Sciatic nerve (tissue), 2 donors: ENCODE measurements around the gene GFOD2. TPM values are rescaled to one million over a fixed set of nuclear protein-coding genes. Genes with fewer than 3 reads are reported as not detected.

ENCODE experiments used
- ATAC-seq: fragments of 200-7000 bp; cut with Tn5 transposase; one replicate; pipeline ENCODE4 v1.9.1; 2020; ENCODE audit warnings: mild to moderate bottlenecking, moderate library complexity
- DNase-seq: peaks from one replicate; pipeline ENCODE4 v3.0.0-alpha.2; 2020; ENCODE audit warnings: low spot score
- intact Hi-C: fragments of 100-400 bp; cut with DNase I; formaldehyde crosslinking; loops from one replicate; pipeline ENCODE4 v1.14.2; 2022
- total RNA-seq: library from RNA; stranded (reverse); fragmentation: NEBNext Ultra II Directional; extraction: Animal tissue kit (Norgen Biotek cat#: 25700); gene quantifications from one replicate; pipeline ENCODE4 v1.2.1, GENCODE V29; 2021
- donor health status: DM: no; HTN: no; CAD: no.
- donor health status: DM: no; HTN: no; CAD: no.

Gene GFOD2
- total RNA-seq, 1 donor from 2014 or later: 16.8 TPM

DNA sequence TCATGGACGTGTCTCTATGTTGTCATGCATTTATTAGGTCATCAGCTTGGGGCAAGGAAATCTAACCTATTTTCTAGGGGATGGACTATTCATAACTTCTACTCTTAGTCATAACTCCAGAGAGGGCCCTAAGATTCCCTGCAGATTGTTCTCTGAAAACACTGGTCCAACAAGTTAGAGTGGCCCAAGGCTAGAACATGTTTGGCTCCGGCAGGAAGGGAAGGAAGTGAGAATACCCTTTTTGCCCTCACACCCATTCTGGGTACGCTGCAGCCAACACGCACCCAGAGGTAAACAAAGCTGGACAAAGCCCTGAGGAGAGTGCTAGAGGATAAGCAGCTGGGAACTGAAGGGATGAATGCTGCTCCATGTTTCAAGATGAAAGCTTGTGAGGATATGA lies 42.6 kb downstream of the GFOD2 start:
- DNase-seq: no peak
- intact Hi-C loops: no loop called here
- no peak for ATAC-seq

GRCh38 chr16:67675999-67676398 lies 43.1 kb downstream of the GFOD2 start:
- no peak for DNase-seq
- intact Hi-C loops: no loop called here
- no peak for ATAC-seq

DNA sequence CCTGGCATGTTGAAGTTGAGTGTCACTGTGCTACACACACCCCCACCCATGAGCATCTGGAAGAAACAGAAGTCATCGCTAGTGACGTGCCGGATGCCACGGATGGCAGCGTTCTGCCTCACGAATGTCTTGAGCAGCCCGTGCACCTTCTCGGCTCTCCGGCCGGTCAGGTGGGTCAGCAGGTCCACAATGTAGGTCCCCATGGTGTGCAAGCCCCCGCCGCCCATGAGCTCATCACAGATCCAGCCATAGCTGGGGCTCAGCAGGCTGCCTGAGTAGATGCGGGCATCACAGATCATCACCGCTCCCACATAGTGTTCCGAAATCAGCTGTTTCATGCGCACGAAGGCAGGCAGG lies 43.6 kb downstream of the GFOD2 start:
- intact Hi-C loops: no loop called here
- ATAC-seq (no peak), DNase-seq (no peak)

DNA sequence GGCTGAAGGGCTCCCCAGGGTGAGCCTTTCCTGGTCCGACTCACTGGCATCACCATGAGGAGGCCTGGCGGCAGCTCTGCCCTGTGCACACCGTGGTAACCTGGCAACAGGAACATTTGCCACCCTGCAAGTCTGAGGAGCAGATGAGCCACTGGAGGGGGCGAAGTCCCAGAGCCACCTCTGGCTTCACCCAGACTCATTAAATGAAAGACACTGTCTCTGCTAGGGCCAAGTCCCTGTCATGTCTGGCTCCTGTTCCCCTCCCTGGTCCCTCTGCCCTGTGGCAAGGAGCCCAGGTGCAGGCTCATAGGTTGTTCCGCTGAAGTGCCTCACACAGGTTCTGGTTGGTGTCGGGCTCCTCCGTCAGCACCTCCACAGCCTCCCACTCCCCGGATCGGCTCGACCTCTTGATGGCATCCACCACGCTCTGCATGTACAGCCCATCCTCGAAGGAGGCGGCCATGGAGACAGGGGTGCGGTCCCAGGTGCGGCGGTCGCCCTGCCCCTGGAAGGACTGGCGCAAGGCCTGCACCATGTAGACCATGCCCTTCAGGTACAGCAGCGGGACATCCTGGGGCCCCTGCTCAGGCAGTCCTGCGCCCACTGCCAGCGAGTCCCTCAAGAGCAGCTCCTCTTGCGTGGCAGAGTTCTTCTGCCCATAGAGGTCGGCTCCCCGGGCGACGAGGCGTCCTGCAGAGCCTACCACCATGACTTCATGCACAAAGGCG lies 44.1 kb downstream of the GFOD2 start:
- ATAC-seq (no peak), DNase-seq (no peak)
- intact Hi-C loops: no loop called here

DNA sequence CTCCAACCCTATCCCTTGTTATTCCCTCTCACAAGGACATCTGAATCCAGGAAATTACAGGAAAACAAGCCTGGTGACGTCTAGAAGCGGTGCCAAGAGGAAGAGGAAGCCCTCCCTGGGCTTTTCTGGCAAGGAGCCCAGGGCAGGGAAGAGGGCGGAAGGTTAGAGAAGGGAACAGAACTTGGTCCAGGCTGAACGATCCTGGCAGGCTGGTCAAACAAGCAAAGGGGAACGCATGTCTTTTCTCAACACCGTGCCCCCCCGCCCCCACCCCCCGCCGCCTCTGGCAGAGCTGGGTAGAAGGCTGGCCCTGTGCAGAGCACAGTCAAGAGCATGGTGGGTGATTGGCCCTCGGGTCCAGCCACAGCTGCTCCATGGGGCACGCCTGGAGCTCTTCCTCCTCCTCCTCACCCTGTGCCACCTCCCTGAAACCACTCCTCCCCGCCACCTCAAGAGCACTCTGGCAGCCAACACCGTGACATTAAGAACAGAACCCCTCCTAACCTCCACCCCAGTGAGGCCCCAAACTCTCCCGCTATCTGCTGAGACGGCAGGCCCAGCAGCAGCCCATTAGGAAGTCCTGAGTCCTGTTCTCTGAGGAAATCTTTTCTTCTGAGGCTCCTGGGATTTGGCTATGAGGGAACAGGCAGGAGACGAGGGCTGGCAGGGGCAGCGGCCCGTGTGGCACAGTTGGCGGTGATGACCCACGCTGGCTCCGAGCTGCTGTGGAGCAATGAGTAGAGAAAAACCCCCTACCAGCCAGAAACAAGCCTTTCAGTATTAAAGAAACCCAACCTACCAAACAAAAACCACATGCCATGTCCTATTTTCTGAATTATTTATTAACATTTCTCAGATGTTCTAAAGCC lies 45.2 kb downstream of the GFOD2 start:
- DNase-seq (peak; percentile 83), ATAC-seq (peak; percentile 67)
- intact Hi-C loops: no loop called here

- ATAC-seq: peak; percentile 54
- intact Hi-C loops: no loop called here
- DNase-seq: no peak
Observed at GRCh38 chr16:67672739-67673662, 46.1 kb downstream of the GFOD2 start.

GRCh38 chr16:67672306-67672705 lies 46.8 kb downstream of the GFOD2 start:
- intact Hi-C loops: no loop called here
- ATAC-seq: no peak
- no peak for DNase-seq

GRCh38 chr16:67669499-67670101 lies 49.5 kb downstream of the GFOD2 start:
- intact Hi-C loops: loop anchor here (10.0 kb wide), 1 partner anchor 145 kb away; the partner anchor contains the start of gene RIPOR1
- DNase-seq (no peak), ATAC-seq (no peak)

- intact Hi-C loops: loop anchor here (10.0 kb wide), 1 partner anchor 144 kb away; the partner anchor contains the start of gene RIPOR1
- DNase-seq (no peak), ATAC-seq (no peak)
Observed at GRCh38 chr16:67668495-67669157, 50.5 kb downstream of the GFOD2 start.

GRCh38 chr16:67667817-67668494 lies 51.2 kb downstream of the GFOD2 start:
- DNase-seq (peak; percentile 85), ATAC-seq (peak; percentile 90)
- intact Hi-C loops: loop anchor here (10.0 kb wide), 1 partner anchor 143 kb away; the partner anchor contains the start of gene RIPOR1

DNA sequence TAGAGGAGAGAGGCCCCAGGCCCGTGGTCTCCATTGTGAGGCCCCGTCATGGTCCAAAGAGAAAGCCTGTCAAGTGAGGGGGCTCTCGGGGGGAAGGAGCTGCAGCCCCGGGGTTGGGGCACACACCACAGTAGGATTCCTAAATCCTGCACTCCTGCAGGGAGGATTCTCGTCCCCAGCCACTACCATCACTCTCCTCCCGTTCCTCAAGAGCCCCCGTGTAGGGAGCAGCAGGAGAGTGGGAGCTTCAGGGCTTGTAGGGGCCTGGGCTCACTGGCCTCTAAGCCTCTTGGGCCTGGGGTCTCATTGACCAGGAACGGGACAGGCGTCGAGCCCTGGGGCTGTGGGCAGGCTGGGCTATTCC lies 51.7 kb downstream of the GFOD2 start:
- intact Hi-C loops: loop anchor here (10.0 kb wide), 1 partner anchor 143 kb away; the partner anchor contains the start of gene RIPOR1
- ATAC-seq: peak; percentile 4
- no peak for DNase-seq

DNA sequence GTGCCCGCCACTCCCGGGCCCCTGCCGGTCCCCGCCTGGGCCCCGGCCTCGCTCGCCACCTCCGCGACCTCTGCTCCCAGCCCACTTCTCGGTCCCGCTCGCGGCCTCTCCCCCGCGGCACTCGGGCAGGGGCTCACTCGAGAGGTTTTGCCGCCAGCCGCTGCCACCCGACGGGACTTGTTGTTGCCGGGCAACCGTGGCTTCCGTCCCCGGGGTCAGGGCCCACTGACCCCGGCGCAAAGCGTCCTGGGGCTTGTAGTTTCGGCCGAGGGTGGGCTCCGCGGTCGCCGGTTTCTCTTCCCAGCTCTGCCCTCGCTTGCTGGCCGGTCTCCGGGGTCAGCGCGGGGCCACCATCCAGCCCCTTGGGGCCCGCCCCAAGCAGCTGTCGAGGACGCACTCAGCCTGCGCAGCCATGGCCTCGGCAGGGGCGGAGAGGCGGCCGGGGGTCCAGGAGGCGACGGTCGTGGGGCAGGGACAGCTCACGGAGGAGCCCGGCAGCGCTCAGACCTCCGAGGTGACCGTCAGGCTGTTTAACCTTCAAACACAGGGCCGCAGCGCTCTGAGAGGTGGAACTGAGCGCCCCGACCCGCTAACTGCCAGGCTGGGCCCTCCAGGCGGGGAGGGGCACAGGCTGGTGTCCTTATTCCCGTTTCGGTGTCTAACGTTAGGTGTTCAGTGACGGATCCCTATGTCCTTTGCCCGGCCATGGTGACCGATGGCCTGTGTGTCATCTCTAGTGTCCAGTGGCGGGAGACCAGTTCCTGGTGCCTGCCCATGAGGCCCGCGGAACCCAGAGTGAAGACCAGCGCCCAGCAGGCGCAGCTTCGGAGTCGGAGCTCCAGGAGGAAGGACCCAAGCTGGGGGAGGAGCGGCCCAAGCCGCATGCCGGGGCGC lies 52.3 kb downstream of the GFOD2 start, which contains the start of the genes C16orf86 and ENKD1:
C16orf86 (plus strand) TSS at position 256 of the 894 bp plus-strand sequence; CDS start at position 413, 157 bp downstream.
ENKD1 (minus strand) TSS at position 192 of the 894 bp plus-strand sequence. CDS start 308 bp downstream, outside the sequence.
- DNase-seq (peak; percentile 92), ATAC-seq (peak; percentile 76)
- intact Hi-C loops: loop anchor here (10.0 kb wide), 1 partner anchor 142 kb away; the partner anchor contains the start of gene RIPOR1

DNA sequence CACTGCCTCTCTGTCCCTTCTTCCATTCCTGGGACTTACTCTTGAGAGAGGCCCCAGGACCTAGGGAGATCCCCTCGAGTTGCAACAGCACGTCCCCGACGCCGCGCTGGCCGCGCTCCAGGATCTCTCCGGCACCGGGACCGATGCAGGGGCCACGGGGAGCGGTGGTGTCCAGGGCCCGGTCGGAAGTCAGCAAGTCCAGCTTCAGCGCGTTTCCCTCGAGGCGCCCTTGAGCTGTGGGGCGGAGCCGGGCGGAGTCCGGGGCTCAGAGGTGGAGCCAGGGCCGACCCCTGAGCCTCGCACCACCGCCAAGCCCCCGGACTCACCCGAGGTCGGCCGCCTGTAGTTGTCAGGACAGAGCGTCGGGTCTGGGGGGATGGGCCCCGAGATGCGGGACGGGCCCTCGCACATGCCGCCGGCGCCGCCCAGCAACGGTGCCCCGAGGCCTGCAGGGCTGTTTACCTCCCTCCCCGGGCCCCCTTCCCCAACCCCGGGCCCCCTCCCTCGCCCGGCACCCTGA lies 53.0 kb downstream of the GFOD2 start:
- DNase-seq: peak; percentile 80
- peak; percentile 1 for ATAC-seq
- intact Hi-C loops: loop anchor here (10.0 kb wide), 1 partner anchor 141 kb away; the partner anchor contains the start of gene RIPOR1

GRCh38 chr16:67665598-67665997 lies 53.5 kb downstream of the GFOD2 start:
- intact Hi-C loops: loop anchor here (10.0 kb wide), 1 partner anchor 141 kb away; the partner anchor contains the start of gene RIPOR1
- ATAC-seq: no peak
- no peak for DNase-seq

DNA sequence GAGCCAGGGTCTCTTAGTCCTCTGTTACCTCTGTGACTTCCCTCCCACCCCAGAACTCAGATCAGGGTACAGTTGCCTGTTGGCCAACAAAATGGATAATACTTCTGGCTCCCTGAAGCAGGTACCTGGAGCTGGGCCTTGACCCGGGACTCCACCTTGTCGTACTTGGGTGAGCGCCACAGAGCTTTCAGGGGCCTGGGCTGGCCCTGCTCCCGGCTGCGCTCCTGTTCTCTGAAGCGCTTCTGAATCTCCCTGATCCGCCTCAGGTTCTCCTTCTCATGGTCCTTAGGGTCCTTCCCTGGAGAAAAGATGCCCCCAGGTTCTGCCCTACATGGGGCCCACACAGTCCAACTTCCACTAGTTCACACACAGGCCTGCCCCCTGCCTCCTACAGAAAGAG lies 54.2 kb downstream of the GFOD2 start:
- no peak for ATAC-seq
- intact Hi-C loops: loop anchor here (10.0 kb wide), 1 partner anchor 140 kb away; the partner anchor contains the start of gene RIPOR1
- no peak for DNase-seq

GRCh38 chr16:67664258-67664657 lies 54.9 kb downstream of the GFOD2 start:
- intact Hi-C loops: loop anchor here (10.0 kb wide), 1 partner anchor 139 kb away; the partner anchor contains the start of gene RIPOR1
- DNase-seq (no peak), ATAC-seq (no peak)
